GM21447 (cell line): ENCODE data around the gene TNIK.
"Not testable (repeated sequence)": the region's sequence is repeated elsewhere in the genome, so short reads cannot be mapped to it uniquely, and the experiment has no call there.

Experiments
- ATAC-seq: cut with Tn5 transposase; IDR thresholded peaks from one replicate; pipeline ENCODE4 v1.9.1; 2021; ENCODE audit not compliant: unreplicated experiment

The TNIK gene

GRCh38 chr3:171389491-171389890 is 70.7 kb downstream of the TNIK start:
- no peak for ATAC-seq

- no peak for ATAC-seq
Measured at GRCh38 chr3:171388527-171388926, 71.7 kb downstream of the TNIK start.

DNA sequence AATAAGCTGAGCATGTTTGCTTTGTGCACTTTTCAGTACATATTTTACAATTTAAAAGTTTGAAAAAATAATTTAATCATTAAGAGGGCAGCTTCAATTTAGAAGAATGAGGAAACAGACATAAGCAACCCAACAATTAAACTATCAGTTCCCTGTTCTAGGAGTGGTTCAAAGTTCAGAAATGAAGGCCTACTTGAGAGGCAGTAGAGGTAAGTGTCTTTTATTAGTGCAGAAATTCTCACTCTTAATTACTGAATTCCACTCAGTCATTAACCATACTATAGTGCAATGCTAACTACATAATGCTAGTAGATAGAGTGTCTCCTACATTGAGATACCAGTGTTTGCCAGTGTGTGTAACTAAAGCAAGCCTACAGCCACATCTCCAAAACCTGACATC is 73.1 kb downstream of the TNIK start:
- ATAC-seq: no peak

DNA sequence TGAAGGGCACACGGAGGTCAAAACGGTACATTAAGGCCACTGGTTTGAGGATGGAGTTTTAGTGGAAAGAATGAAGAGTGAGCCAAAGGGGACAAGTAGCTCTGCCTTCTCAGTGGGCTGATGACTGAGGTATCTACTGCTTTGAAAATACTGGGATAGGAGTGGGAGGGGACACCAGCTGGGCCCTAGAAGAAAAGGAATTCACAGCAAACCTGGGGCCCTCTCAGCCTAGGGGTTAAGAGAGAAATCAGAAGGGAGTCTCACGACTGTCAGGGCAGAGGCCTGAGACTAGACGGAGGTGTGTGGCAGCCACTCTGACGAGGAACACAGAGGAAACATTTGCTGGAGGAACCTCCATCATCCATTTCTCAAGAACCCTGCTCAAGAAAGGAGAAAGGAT is 75.1 kb downstream of the TNIK start:
- no peak for ATAC-seq

DNA sequence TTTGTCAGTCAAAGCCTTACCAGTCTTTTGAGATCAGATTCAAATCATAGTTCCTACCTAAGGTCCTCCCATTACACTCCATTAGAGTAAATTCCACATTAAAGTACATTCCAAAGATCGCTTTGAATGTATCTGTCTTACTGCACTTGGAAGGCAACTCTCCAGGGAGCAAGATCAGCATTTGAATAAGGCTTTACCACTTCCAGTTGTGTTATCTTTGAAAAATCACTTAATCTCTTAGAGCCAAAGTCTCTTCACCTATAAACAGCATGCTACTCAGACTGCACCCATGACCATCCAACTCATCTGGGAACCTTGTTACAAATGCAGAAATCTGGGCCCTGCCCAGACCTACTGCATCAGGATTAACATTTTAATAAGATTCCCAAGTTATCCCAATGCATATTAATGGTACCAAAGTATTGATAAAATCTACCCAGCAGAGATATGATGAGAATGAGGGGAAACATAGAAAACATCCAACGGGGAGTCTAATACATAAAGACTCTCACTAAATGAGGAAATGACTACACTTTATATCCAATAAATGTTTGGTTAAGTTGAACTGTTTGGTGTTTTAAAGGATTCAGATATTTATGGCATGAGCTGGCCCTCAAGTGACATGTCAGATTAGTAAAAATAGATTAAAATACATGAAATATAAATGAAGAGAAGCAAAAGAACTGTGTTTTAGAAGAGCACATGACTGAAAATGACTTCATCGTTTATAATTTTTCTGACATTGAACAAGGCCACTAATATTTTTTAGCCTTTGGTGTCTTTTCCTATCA is 75.9 kb downstream of the TNIK start:
- no peak for ATAC-seq

- ATAC-seq: peak; percentile 60
Measured at GRCh38 chr3:171383206-171384018, 76.8 kb downstream of the TNIK start.

- not testable (repeated sequence) for ATAC-seq
Measured at GRCh38 chr3:171382347-171382746, 77.9 kb downstream of the TNIK start.

GRCh38 chr3:171380711-171381425 is 79.3 kb downstream of the TNIK start:
- ATAC-seq: no peak

DNA sequence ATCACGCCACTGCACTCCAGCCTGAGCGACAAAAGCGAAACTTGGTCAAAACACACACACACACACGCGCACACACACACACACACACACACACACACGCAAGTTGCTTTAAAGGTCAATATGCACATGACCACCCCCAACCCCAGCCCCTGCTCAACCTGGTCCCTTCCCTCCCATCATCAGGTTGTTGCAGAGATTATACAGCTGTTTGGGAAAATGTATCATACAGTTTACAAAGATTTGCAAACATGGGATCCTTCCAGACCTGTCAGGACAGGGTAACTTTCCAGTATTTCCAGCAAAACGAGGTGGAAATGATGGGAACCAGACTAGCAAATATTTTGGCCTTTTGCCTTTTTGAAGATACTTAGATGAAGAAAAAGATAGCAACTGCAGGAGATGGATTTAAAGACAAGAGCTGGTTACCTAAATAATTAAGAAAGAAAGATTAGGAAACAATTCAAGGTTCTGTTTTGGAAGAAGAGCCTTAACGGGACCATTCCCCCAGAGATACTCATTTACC is 80.2 kb downstream of the TNIK start:
- ATAC-seq: no peak

DNA sequence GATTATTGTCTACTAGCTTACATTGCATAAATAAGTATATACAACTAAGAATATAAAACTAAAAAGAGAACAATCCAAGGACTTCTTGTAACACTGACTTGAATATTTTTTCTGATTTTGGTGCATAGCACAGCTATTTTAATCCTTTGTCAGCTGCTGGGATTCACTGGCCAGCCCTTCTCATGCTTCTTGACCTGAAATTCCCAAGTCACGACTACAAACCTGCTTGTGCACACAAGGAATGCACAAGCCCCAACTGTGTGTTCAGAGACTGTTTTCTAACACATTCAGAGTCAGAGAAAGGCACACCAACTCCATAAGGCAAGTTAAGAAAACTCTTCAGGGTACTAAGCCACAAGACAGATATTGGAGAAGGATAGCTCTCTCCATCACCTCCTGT is 80.9 kb downstream of the TNIK start:
- ATAC-seq: no peak

DNA sequence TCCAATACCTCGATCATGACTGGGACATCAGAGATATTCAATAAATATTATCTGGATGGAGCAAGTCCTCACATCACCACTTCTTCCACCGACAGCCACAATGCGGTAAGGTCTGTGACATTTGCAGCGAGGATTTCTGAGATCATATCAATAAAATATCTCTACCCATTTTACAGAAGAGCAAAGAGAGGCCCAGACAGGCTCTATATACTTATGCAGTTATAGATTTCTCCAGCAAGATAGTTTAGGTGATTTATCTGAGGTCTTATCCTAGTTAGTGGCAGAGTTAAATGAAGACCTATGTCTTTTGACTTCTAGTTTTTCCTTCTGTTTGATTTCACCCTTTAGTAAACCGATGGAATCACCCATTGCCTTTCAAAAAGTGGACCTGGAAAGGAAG is 81.6 kb downstream of the TNIK start:
- ATAC-seq: no peak

GRCh38 chr3:171377859-171378258 is 82.3 kb downstream of the TNIK start:
- ATAC-seq: no peak

DNA sequence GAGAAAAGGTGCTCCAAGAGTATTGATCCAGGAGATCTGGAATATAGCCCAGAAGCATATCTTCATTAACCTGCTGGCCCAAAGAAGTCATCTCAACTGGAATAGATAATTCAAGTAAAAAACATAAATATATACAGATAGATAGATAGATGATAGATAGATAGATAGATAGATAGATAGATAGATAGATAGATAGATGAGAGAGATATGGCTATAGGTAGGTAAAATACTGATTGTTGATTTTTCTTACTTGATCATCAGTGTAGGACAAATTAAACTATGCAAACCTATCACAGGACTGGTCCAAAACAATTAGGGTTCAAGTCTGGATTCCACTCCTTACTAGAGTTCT is 83.6 kb downstream of the TNIK start:
- ATAC-seq: no peak

DNA sequence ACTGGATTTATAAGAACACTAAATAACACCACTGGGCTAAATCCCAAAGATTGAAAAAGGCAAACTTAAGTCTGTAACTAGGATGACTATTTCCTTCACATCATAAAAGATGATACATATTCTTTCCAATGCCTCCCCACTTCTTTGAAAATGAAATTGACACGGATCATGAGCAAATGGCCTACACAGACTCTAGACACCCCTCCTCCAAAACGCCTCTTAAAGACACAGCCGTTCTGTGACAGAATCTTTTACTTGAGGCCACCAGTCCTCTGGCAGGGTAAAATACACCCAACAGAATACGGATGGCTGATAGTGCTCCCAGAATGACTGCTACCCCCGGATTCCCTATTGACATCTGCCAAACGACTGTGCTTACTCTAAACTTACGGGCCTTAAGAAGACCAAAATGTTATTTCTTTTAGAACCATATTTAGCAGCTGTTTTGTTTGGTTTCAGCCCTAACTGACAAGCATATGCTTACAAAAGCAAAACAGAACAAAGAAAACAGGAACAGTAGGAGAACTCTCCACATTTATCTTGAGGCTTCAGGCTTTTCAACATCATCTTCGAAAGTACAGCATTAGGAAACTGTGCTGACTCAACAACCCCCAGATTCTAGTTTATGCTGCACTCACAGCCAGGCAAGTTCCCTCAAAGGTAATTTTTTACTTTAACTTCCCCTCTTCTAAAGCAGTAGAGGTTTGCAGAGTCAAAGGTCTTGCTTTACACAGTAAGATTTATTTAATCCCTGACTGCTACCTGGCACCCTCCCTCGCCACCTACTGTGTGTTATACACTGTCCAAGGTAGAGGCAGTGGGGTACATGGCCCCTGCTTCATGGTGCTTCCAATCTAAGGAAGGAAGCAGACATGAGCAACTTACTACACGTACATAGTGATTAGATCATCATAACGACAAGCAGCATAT is 84.3 kb downstream of the TNIK start:
- ATAC-seq: no peak

DNA sequence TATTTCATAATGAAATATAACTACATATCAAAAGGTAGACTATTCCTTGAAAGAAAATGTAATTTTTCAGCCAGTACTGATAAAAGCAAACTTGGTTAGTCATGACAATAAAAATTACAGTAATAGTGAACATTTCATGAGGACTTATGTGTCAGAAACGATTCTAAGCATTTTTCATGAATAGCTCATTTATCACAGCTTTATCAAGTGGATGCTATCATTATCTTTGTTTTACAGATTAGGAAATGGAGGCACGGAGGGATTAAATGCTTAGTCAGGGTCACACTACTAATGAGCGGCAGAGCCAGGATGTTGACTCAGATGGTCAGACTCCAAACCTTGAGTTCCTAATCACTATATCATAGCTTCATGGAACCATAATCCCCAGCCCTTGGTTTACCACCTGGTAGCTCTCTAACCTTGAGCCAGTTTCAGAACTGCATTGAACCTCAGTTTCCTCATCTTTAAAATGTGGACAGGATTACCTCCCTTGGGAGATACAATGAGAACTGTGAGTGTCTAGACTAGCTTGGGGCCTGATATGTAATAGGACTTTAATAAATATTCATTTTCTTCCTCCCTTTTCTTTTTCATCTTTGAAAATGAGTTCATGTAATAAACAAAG is 85.4 kb downstream of the TNIK start:
- ATAC-seq: no peak

GRCh38 chr3:171374260-171374659 is 85.9 kb downstream of the TNIK start:
- ATAC-seq: no peak

DNA sequence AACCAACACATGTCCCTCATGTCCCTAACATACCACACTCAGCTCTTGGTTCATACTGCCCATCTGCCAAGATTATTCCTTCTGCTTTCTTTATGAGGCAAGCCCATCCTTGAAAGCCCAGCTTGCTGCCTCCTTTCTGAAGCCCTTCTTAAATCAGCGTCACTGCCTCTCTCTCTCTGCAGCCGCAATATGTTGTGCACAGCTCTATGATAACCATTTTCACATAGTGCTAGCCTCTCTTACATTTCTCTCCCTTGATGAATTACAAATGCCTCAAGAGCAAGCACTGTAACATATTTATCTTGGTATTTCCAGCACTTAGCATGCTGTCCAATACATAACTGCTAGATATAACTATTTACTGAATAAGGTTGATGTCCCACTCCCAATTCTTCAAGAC is 86.5 kb downstream of the TNIK start:
- no peak for ATAC-seq

DNA sequence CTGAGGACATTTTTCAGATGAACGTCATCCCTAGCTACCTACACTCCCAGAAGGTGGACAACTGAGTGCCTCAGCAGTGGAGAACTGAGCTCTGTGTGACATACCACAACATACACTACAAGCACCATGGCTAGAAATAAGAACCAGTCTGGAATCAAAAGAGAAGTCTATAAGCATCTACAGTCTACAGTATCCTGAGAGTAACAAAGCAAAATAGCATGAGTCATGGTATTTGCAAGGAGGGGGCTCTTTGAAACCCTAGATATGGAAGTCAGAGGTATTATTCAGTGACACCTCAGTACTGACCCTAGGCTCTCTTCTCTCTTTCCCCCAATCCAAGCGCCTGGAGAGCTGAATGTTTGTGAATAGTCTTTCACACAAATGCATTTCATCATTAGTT is 87.5 kb downstream of the TNIK start:
- ATAC-seq: no peak

GRCh38 chr3:171371354-171371753 is 88.9 kb downstream of the TNIK start:
- ATAC-seq: no peak

GRCh38 chr3:171369156-171369555 is 91.0 kb downstream of the TNIK start:
- ATAC-seq: no peak
